Measurements from ENCODE around the gene TGM4.

GRCh38 chr3:44887101-44887500 is 12.7 kb downstream of the TGM4 start:
- TF ChIP-seq CTCF (IDR thresholded peaks at IDR 0.05) (no peak), POLR2A (IDR thresholded peaks at IDR 0.05) (no peak)

Measured in Peyer's patch (tissue), 4 donors.